ENCODE measurements around the gene AKAP6.

Gene AKAP6

GRCh38 chr14:32330351-32331111 is 1.4 kb downstream of the AKAP6 start:
- in situ Hi-C loops (cut with HindIII; ENCODE audit: low sequenced_read_pairs) = no loop called here

GRCh38 chr14:32331206-32331605 is 2.1 kb downstream of the AKAP6 start:
- in situ Hi-C loops (cut with HindIII; ENCODE audit: low sequenced_read_pairs) = no loop called here

DNA sequence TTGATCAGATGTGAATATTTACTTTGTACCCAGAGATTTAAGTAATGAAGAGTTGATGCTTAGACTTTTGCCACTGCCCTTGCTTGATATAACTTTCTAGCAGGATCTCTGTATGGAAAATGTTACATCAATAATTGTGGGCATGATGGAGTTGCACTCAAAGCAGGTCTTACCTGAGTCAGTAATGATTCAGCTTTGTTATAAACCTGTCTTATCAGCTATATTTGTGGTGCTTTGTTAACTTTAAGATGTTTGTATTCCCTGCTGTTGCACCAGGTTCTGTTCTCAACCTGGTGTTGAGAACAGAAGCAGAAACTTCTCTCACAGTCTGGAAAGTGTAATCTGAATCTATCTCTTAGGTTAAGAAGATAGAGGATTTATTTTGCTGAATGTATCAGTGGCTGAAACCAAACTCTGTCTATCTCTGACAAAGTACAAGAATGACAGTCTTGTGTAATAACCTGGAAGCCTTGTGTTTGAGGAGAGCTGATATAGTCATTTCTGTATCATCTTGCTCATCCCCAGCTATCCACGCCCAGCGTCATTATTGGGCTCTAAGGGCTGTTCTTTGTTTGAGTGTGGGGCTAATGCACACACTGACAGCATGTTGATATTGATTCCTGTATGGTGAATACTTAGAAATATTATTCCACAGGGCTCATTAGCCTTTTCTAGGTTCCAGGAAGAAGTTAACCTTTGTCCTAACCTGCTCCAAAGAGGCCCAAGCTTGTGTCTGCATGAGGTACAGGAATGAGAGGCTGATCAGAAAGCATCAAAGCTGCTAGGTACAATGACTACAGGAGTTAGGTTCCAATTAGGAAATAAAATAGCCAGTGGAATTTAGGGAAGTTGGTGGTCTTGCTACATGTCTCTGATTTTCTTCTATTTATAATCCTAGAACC is 3.6 kb downstream of the AKAP6 start:
- in situ Hi-C loops (cut with HindIII; ENCODE audit: low sequenced_read_pairs) = no loop called here

- in situ Hi-C loops (cut with HindIII; ENCODE audit: low sequenced_read_pairs) = no loop called here
Observed at GRCh38 chr14:32336702-32337101, 7.6 kb downstream of the AKAP6 start.

- in situ Hi-C loops (cut with HindIII; ENCODE audit: low sequenced_read_pairs) = no loop called here
Observed at GRCh38 chr14:32337759-32338158, 8.7 kb downstream of the AKAP6 start.

DNA sequence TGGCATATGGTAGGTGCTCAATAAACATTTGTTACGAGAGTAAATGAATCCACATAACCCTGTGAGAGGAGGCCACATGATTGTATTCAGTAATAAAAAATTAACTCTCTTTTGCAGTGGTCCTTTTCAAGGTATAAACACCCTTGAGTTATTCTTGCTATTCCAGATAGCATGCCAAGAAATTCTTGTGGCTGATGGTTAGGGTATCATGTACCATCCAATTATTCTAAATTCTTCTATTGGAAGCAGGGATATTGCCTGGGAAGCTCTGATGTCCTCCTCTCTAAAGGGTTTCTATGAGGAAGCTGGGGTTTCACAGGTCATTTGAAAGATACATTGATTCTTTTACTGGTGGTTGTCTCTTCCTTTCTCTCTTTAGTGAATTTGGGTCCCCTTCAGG is 10.1 kb downstream of the AKAP6 start:
- in situ Hi-C loops (cut with HindIII; ENCODE audit: low sequenced_read_pairs) = no loop called here

- in situ Hi-C loops (cut with HindIII; ENCODE audit: low sequenced_read_pairs) = no loop called here
Observed at GRCh38 chr14:32341947-32342846, 13.1 kb downstream of the AKAP6 start.

GRCh38 chr14:32342847-32343194 is 13.7 kb downstream of the AKAP6 start:
- in situ Hi-C loops (cut with HindIII; ENCODE audit: low sequenced_read_pairs) = no loop called here

DNA sequence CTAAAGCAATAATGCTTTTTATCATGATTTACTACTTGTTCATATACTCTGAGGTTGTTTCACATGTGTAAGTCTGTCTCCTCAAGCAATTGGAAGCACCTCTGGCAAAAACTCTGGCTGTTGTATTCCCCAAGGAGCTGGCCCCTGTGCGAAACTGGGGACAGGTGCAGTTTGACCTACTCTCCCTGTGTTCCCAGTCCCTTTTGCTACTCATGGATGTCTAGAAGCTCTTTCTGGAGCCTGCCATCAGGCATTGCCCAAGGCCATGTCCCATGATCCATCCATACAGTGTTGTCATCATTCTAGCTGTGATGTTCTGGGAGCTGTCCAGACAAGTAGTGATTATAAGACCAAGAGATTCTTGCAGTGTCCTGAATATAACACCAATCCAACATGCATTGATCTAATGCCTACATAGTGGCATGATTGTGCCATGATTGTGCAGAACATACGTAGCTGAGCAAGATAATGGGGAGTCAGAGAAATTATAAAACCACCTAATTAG is 14.9 kb downstream of the AKAP6 start:
- in situ Hi-C loops (cut with HindIII; ENCODE audit: low sequenced_read_pairs) = no loop called here

- in situ Hi-C loops (cut with HindIII; ENCODE audit: low sequenced_read_pairs) = no loop called here
Observed at GRCh38 chr14:32345311-32345791, 16.3 kb downstream of the AKAP6 start.

DNA sequence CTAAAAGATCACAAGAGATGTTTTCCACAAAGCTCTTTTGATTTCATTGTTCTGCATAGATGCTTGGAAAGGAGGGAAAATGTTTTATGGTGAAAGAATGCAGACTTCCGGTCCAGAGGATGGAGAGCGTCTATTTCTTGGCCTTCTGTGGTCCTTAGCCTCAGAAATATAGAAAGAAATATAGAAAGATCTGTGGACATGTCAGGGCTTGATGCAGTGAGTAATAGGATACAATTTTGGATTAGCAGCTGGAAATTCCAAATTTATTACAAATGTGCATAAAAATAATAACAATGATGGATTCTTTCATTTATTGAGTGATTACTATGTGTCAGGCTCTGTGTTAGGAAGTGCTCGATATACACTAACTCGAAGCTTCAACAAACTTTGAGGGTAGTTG is 20.2 kb downstream of the AKAP6 start:
- in situ Hi-C loops (cut with HindIII; ENCODE audit: low sequenced_read_pairs) = no loop called here

GRCh38 chr14:32350020-32350419 is 20.9 kb downstream of the AKAP6 start:
- in situ Hi-C loops (cut with HindIII; ENCODE audit: low sequenced_read_pairs) = no loop called here

DNA sequence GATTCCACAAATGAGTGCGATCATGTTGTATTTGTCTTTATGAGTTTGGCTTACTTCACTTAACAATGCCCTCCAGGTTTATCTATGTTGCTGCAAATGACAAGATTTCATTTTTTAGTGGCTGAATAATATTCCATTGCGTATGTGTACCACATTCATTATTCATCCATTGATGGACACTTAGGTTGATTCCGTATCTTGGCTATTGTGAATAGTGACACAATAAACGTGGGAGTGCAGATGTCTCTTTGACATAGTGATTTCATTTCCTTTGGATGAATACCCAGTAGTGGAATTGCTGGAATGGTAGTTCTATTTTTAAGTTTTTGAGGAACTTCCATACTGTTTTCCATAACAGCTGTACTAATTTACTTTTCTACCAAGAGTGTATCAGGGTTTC is 23.5 kb downstream of the AKAP6 start:
- in situ Hi-C loops (cut with HindIII; ENCODE audit: low sequenced_read_pairs) = no loop called here

- in situ Hi-C loops (cut with HindIII; ENCODE audit: low sequenced_read_pairs) = no loop called here
Observed at GRCh38 chr14:32354716-32355115, 25.6 kb downstream of the AKAP6 start.

DNA sequence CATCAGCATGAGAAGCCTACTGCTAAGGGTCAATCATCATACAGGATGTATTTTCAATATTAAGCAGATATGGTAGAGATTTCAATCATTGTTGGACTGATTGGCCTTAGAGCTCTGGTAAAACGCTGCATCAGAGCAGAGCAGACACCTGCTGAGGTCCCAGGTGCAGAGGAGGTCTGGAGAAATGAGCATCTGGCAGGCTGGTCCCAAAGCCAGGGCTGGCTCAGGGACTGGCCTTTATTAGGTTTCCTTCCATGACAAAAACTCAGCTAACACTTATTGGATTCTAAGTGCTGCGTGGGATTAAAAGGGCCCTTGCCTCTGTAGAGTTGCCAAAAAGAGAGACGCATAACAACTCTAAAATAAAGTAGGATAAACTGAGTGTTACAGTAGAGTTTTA is 29.7 kb downstream of the AKAP6 start:
- in situ Hi-C loops (cut with HindIII; ENCODE audit: low sequenced_read_pairs) = no loop called here

- in situ Hi-C loops (cut with HindIII; ENCODE audit: low sequenced_read_pairs) = no loop called here
Observed at GRCh38 chr14:32361674-32362073, 32.6 kb downstream of the AKAP6 start.

DNA sequence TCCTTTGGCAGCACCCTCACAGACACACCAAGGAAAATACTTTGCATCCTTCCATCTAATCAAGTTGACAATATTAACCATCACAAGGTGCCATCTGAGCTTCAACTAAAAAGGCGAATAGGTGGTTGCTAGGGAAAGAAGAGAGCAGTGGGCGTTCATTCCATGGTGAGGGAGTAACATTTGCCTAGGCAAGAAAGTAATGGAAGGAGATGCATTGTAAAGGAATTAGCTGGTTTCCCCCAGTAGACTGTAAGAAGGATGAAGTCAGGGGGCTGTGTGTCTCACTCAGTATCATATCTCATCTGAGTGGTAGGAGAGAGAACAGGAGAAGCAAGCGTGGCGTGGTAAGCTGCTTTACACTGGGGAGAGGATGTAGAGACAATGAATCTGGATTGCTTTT is 34.7 kb downstream of the AKAP6 start:
- in situ Hi-C loops (cut with HindIII; ENCODE audit: low sequenced_read_pairs) = no loop called here

DNA sequence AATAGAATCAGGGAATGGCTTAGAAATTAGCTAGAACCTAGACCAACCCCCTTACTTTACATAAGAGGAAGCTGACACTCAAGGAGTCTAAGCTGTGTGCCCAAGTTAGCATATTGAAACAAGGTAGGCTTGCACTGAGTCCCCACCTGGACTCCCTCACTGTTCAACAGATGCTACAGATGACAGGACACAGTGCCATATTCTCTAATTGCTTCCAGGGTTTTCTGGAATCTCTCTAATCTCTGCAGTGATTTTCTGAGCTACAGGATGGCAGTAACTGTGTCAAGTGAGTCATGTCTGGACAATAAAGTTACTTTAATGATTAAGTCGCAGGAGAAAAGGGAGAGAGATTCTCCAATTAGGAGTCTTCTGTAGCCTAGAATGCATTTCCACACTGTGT is 35.8 kb downstream of the AKAP6 start:
- in situ Hi-C loops (cut with HindIII; ENCODE audit: low sequenced_read_pairs) = no loop called here

DNA sequence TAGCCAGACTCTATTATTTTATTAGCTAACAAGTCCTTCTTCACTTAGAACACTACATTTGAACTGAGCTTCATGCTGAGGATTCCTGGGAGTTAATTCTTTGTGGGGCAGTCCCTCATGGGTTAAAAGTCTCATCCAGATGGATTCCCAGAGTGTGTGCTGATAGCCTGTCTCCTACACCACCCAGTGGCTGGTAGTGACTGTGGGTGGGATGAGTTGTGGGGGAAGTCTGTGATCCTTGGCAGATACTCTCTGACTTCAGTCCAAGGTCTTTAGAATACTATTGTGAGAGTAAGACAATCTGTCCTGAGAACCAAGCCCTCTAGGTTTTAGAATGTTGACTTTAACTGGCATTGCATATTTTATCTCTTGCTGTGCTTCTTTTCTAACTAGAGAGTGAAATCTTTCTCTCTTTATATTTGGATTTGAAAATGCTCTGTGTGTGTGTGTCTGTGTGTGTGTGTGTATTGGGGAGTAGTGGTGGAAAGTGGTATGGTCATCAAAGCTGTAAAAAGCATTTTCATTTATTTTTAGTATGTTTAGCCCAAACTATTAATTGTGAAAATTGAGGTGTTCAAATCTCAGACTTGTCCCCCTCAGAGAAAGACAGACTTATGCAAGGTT is 37.3 kb downstream of the AKAP6 start:
- in situ Hi-C loops (cut with HindIII; ENCODE audit: low sequenced_read_pairs) = no loop called here

DNA sequence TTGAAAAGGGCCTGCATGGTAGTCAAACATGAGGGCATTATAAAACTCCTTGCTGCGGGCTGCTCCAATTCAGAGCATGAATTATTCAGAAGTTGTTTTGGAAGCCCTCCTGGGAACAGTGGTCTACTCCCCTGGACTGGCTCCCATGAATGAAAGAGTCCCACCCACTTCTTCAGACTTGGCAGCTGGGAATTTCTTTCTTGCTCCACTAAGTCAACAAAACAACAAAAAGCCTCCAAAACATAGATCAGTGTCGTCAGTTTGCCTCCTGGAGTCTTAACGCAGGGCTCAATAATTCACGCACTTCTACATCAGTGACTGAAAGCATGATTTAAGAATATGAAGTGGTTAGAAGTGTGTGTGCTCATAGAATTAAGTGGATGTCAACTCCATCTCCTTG is 37.9 kb downstream of the AKAP6 start:
- in situ Hi-C loops (cut with HindIII; ENCODE audit: low sequenced_read_pairs) = no loop called here

All from DLD1 (cell line).